Measurements from ENCODE around the gene CFAP210. TPM values are rescaled to one million over a fixed set of nuclear protein-coding genes. Genes with fewer than 3 reads are reported as not detected.
A peak's percentile ranks its signal among the peaks of the same experiment; 100 is the strongest.

The CFAP210 gene
- total RNA-seq, 1 experiment from 2014 or later, result not detected

- H3K9ac ChIP-seq (ENCODE audit: low read length), result no peak overlapping the region
- no peak overlapping the region for H3K27ac ChIP-seq (ENCODE audit: low read depth, low read length)
- no peak overlapping the region for H3K4me3 ChIP-seq (replicated peaks in 1 of 2; ENCODE audit: low read depth in 1 of 2, low read length in 2 of 2)
- ChIA-PET POLR2A (no interaction called here), RAD21 (ENCODE audit: low non-redundant PET in 1 of 2, low total read pairs in 2 of 2, uncharacterized antibody in 2 of 2, unreplicated experiment in 2 of 2) (no interaction called here), CTCF (no interaction called here)
- H3K4me2 ChIP-seq (ENCODE audit: low read length), result no peak overlapping the region
- H4K20me1 ChIP-seq (ENCODE audit: insufficient read depth), result no peaks in the 10 kb centered on the region
- no peak for DNase-seq (ENCODE audit: low read depth, low spot score)
- intact Hi-C loops (cut with micrococcal nuclease), result no loop called here
- H3K4me1 ChIP-seq (ENCODE audit: control insufficient read depth in 1 of 2, insufficient read depth in 2 of 2, low read length in 2 of 2), result no peaks in the 10 kb centered on the region
- no peaks in the 10 kb centered on the region for H3K27me3 ChIP-seq (ENCODE audit: insufficient read depth, low read length)
- H3K36me3 ChIP-seq (ENCODE audit: control insufficient read depth in 1 of 2, insufficient read depth in 2 of 2, low read length in 2 of 2), result no peaks in the 10 kb centered on the region
- no peak for ATAC-seq
- BruUV-seq (replicated peaks), result TSS peak; percentile 12
- TF ChIP-seq TCF7L2 (IDR thresholded peaks at IDR 0.05; ENCODE audit: borderline replicate concordance, extremely low read depth, insufficient read depth, insufficient read length), result no peak
- no peak for TF ChIP-seq RAD21 (IDR thresholded peaks at IDR 0.05; ENCODE audit: low read depth)
- TF ChIP-seq SRF (IDR thresholded peaks at IDR 0.05; ENCODE audit: low read depth), result no peak
- no peak for TF ChIP-seq YY1 (IDR thresholded peaks at IDR 0.05; ENCODE audit: extremely low read depth, insufficient replicate concordance, low read depth, low read length)
- TF ChIP-seq CBX3 (IDR thresholded peaks at IDR 0.05; ENCODE audit: low read depth), result no peak
- H3K9me3 ChIP-seq (ENCODE audit: control insufficient read depth in 1 of 2, insufficient read depth in 1 of 2, low read depth in 1 of 2, low read length in 2 of 2), result no peaks in the 10 kb centered on the region
- H3K79me2 ChIP-seq (ENCODE audit: insufficient read depth, low read length), result 0 out of 2 replicates have a peak, but pooled peaks cover 7% of the 10 kb centered on the region
- H3K9me2 ChIP-seq (ENCODE audit: insufficient read depth), result no peaks in the 10 kb centered on the region
- no peak overlapping the region for H2AFZ ChIP-seq (ENCODE audit: low read depth, low read length, poor library complexity, severe bottlenecking)
These were observed 50.0 kb downstream of the CFAP210 start for GRCh38 chr2:169644173-169644572.

GRCh38 chr2:169641464-169641863 lies 52.7 kb downstream of the CFAP210 start:
- no peak overlapping the region for H3K4me3 ChIP-seq (replicated peaks in 1 of 2; ENCODE audit: low read depth in 1 of 2, low read length in 2 of 2)
- no TSS peak for BruUV-seq (replicated peaks)
- DNase-seq (ENCODE audit: low read depth, low spot score) (no peak), ATAC-seq (no peak)
- H3K27me3 ChIP-seq (ENCODE audit: insufficient read depth, low read length), result no peaks in the 10 kb centered on the region
- no peaks in the 10 kb centered on the region for H3K9me2 ChIP-seq (ENCODE audit: insufficient read depth)
- CTCF ChIA-PET, result no interaction called here
- H3K9ac ChIP-seq (ENCODE audit: low read length), result no peak overlapping the region
- no peaks in the 10 kb centered on the region for H3K4me1 ChIP-seq (ENCODE audit: control insufficient read depth in 1 of 2, insufficient read depth in 2 of 2, low read length in 2 of 2)
- intact Hi-C loops (cut with micrococcal nuclease), result no loop called here
- H3K27ac ChIP-seq (ENCODE audit: low read depth, low read length), result no peak overlapping the region
- 0 out of 2 replicates have a peak, but pooled peaks cover 7% of the 10 kb centered on the region for H3K79me2 ChIP-seq (ENCODE audit: insufficient read depth, low read length)
- no peak overlapping the region for H3K4me2 ChIP-seq (ENCODE audit: low read length)
- H3K9me3 ChIP-seq (ENCODE audit: control insufficient read depth in 1 of 2, insufficient read depth in 1 of 2, low read depth in 1 of 2, low read length in 2 of 2), result no peaks in the 10 kb centered on the region
- H3K36me3 ChIP-seq (ENCODE audit: control insufficient read depth in 1 of 2, insufficient read depth in 2 of 2, low read length in 2 of 2), result peaks cover 13 to 14% of the 10 kb centered on the region in 2 experiments; a peak in 3 of 4 replicates
- RAD21 ChIA-PET (ENCODE audit: low non-redundant PET in 1 of 2, low total read pairs in 2 of 2, uncharacterized antibody in 2 of 2, unreplicated experiment in 2 of 2), result interaction anchor here in 1 of 2 experiments (0.6 kb wide), 1 partner anchor 189 kb away, joined by 3 read pairs; no protein-coding TSS in a partner anchor
- H4K20me1 ChIP-seq (ENCODE audit: insufficient read depth), result no peaks in the 10 kb centered on the region
- POLR2A ChIA-PET, result interaction anchor here (1.2 kb wide), 1 partner anchor 11 kb away, joined by 3 read pairs; no protein-coding TSS in a partner anchor
- H2AFZ ChIP-seq (ENCODE audit: low read depth, low read length, poor library complexity, severe bottlenecking), result no peak overlapping the region
- TF ChIP-seq YY1 (IDR thresholded peaks at IDR 0.05; ENCODE audit: extremely low read depth, insufficient replicate concordance, low read depth, low read length) (no peak), ZFX (IDR thresholded peaks at IDR 0.05) (no peak), ELF1 (IDR thresholded peaks at IDR 0.05; ENCODE audit: borderline replicate concordance, low read depth) (no peak), POLR2A (IDR thresholded peaks at IDR 0.05; ENCODE audit: borderline replicate concordance, extremely low read depth, insufficient read depth, insufficient read length) (no peak), JUND (IDR thresholded peaks at IDR 0.05) (no peak), SRF (IDR thresholded peaks at IDR 0.05; ENCODE audit: low read depth) (no peak), RAD21 (IDR thresholded peaks at IDR 0.05; ENCODE audit: low read depth) (no peak), MAX (IDR thresholded peaks at IDR 0.05) (no peak), TCF7L2 (IDR thresholded peaks at IDR 0.05; ENCODE audit: borderline replicate concordance, extremely low read depth, insufficient read depth, insufficient read length) (no peak), EGR1 (IDR thresholded peaks at IDR 0.05; ENCODE audit: low read depth) (no peak), EZH2phosphoT487 (IDR thresholded peaks at IDR 0.05; ENCODE audit: borderline replicate concordance) (no peak), REST (IDR thresholded peaks at IDR 0.05; ENCODE audit: low read depth) (no peak), EZH2 (IDR thresholded peaks at IDR 0.05) (no peak), SP1 (IDR thresholded peaks at IDR 0.05; ENCODE audit: low read depth) (no peak), ZBTB33 (IDR thresholded peaks at IDR 0.05; ENCODE audit: extremely low read depth, insufficient replicate concordance, low read length) (no peak)

Data from HCT116 (cell line).